ENCODE results near the gene RPL41.
A peak's percentile ranks its signal among the peaks of the same experiment; 100 is the strongest.

Gene RPL41

GRCh38 chr12:56119361-56119796 lies 2.9 kb downstream of the RPL41 start:
- Histone ChIP-seq H3K18ac (ENCODE audit: low read length) (no peak overlapping the region), H2BK5ac (ENCODE audit: low read length) (no peak overlapping the region), H3K4ac (ENCODE audit: low read depth, low read length) (no peak overlapping the region), H3K36me3 (ENCODE audit: control insufficient read depth, insufficient read depth, low read length) (peaks cover 2% of the 10 kb centered on the region), H3K4me2 (ENCODE audit: low read length) (no peak overlapping the region), H3K27ac (ENCODE audit: low read depth, low read length) (no peak overlapping the region), H3K27me3 (ENCODE audit: insufficient read depth, low read length, poor library complexity) (no peaks in the 10 kb centered on the region), H3K9ac (ENCODE audit: low read length) (peak overlapping the region; percentile 73), H3K23ac (ENCODE audit: low read length) (no peak overlapping the region), H3K4me3 (ENCODE audit: low read length) (no peak overlapping the region), H4K5ac (ENCODE audit: low read length) (no peak overlapping the region), H2AK5ac (ENCODE audit: low read length) (no peak overlapping the region), H3K56ac (ENCODE audit: low read length) (peak overlapping the region; percentile 96), H3K79me1 (ENCODE audit: low read length) (peaks cover 2% of the 10 kb centered on the region), H3K79me2 (ENCODE audit: control insufficient read depth, insufficient read depth, low read length) (peaks cover 11% of the 10 kb centered on the region), H3K4me1 (ENCODE audit: control insufficient read depth, low read depth, low read length) (peaks cover 7% of the 10 kb centered on the region), H2BK15ac (replicated peaks; ENCODE audit: low read depth) (no peak overlapping the region), H4K8ac (ENCODE audit: low read depth, low read length) (no peak overlapping the region), H2BK120ac (ENCODE audit: low read depth, low read length) (no peak overlapping the region)
- WGBS (ENCODE audit: extremely low coverage, insufficient coverage, low lambda C conversion rate): no CpG with 5 or more reads among the region's 2 CpGs
- DNase-seq: peak; percentile 98

- H3K27ac ChIP-seq (ENCODE audit: low read depth, low read length): no peak overlapping the region
- peaks cover 2% of the 10 kb centered on the region for H3K79me1 ChIP-seq (ENCODE audit: low read length)
- H3K9ac ChIP-seq (ENCODE audit: low read length): no peak overlapping the region
- no peak overlapping the region for H3K4me3 ChIP-seq (ENCODE audit: low read length)
- no peak overlapping the region for H2BK120ac ChIP-seq (ENCODE audit: low read depth, low read length)
- H3K36me3 ChIP-seq (ENCODE audit: control insufficient read depth, insufficient read depth, low read length): peaks cover 2% of the 10 kb centered on the region
- H3K23ac ChIP-seq (ENCODE audit: low read length): no peak overlapping the region
- H2BK5ac ChIP-seq (ENCODE audit: low read length): no peak overlapping the region
- H4K8ac ChIP-seq (ENCODE audit: low read depth, low read length): no peak overlapping the region
- no peaks in the 10 kb centered on the region for H3K27me3 ChIP-seq (ENCODE audit: insufficient read depth, low read length, poor library complexity)
- WGBS (ENCODE audit: extremely low coverage, insufficient coverage, low lambda C conversion rate): no CpG with 5 or more reads among the region's 17 CpGs
- peaks cover 6% of the 10 kb centered on the region for H3K4me1 ChIP-seq (ENCODE audit: control insufficient read depth, low read depth, low read length)
- H3K4ac ChIP-seq (ENCODE audit: low read depth, low read length): no peak overlapping the region
- peaks cover 11% of the 10 kb centered on the region for H3K79me2 ChIP-seq (ENCODE audit: control insufficient read depth, insufficient read depth, low read length)
- H3K4me2 ChIP-seq (ENCODE audit: low read length): no peak overlapping the region
- peak; percentile 33 for DNase-seq
- H3K56ac ChIP-seq (ENCODE audit: low read length): no peak overlapping the region
- no peak overlapping the region for H2AK5ac ChIP-seq (ENCODE audit: low read length)
- H4K5ac ChIP-seq (ENCODE audit: low read length): no peak overlapping the region
- no peak overlapping the region for H2BK15ac ChIP-seq (replicated peaks; ENCODE audit: low read depth)
- no peak overlapping the region for H3K18ac ChIP-seq (ENCODE audit: low read length)
These were observed 3.9 kb downstream of the RPL41 start for GRCh38 chr12:56120158-56120846.

- Histone ChIP-seq H3K56ac (ENCODE audit: low read length) (no peak overlapping the region), H2BK15ac (replicated peaks; ENCODE audit: low read depth) (no peak overlapping the region), H3K79me1 (ENCODE audit: low read length) (peaks cover 2% of the 10 kb centered on the region), H3K9ac (ENCODE audit: low read length) (no peak overlapping the region), H3K79me2 (ENCODE audit: control insufficient read depth, insufficient read depth, low read length) (peaks cover 11% of the 10 kb centered on the region), H3K27ac (ENCODE audit: low read depth, low read length) (no peak overlapping the region), H2BK120ac (ENCODE audit: low read depth, low read length) (no peak overlapping the region), H3K27me3 (ENCODE audit: insufficient read depth, low read length, poor library complexity) (no peaks in the 10 kb centered on the region), H3K4me1 (ENCODE audit: control insufficient read depth, low read depth, low read length) (peaks cover 5% of the 10 kb centered on the region), H3K4me2 (ENCODE audit: low read length) (no peak overlapping the region), H3K36me3 (ENCODE audit: control insufficient read depth, insufficient read depth, low read length) (peaks cover 2% of the 10 kb centered on the region), H3K4me3 (ENCODE audit: low read length) (no peak overlapping the region), H2BK5ac (ENCODE audit: low read length) (no peak overlapping the region), H2AK5ac (ENCODE audit: low read length) (no peak overlapping the region), H3K4ac (ENCODE audit: low read depth, low read length) (no peak overlapping the region), H3K18ac (ENCODE audit: low read length) (no peak overlapping the region), H4K8ac (ENCODE audit: low read depth, low read length) (no peak overlapping the region), H4K5ac (ENCODE audit: low read length) (no peak overlapping the region), H3K23ac (ENCODE audit: low read length) (no peak overlapping the region)
- no peak for DNase-seq
- WGBS (ENCODE audit: extremely low coverage, insufficient coverage, low lambda C conversion rate): no CpG with 5 or more reads among the region's 11 CpGs
These were observed 4.9 kb downstream of the RPL41 start for GRCh38 chr12:56121204-56121870.

DNA sequence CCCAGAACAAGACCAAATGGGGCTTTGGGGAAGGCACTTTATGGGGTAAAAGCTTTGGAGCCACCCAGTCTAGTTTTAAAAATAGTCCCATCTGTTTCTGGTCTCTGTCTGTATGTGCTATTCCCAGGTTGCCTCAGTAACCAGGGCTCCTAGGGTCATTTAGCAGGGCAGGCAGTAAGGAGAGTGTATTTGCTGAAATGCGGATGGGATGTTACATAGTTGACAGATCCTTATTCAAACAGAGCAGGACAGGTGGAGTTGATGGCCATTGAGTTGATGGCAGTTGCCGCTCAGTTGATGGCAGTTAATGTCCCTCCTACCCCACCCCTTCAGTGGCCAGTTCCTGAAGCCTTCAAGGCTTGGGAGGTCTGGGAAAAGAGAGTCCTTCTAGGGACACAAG lies 6.2 kb downstream of the RPL41 start:
- Histone ChIP-seq H3K9ac (ENCODE audit: low read length) (no peak overlapping the region), H3K4me1 (ENCODE audit: control insufficient read depth, low read depth, low read length) (peaks cover 10% of the 10 kb centered on the region), H3K79me2 (ENCODE audit: control insufficient read depth, insufficient read depth, low read length) (peaks cover 2% of the 10 kb centered on the region), H3K23ac (ENCODE audit: low read length) (no peak overlapping the region), H3K56ac (ENCODE audit: low read length) (no peak overlapping the region), H4K5ac (ENCODE audit: low read length) (no peak overlapping the region), H4K8ac (ENCODE audit: low read depth, low read length) (no peak overlapping the region), H3K27ac (ENCODE audit: low read depth, low read length) (no peak overlapping the region), H3K4me2 (ENCODE audit: low read length) (no peak overlapping the region), H3K18ac (ENCODE audit: low read length) (no peak overlapping the region), H2BK120ac (ENCODE audit: low read depth, low read length) (no peak overlapping the region), H3K4ac (ENCODE audit: low read depth, low read length) (no peak overlapping the region), H2BK15ac (replicated peaks; ENCODE audit: low read depth) (no peak overlapping the region), H3K4me3 (ENCODE audit: low read length) (no peak overlapping the region), H3K27me3 (ENCODE audit: insufficient read depth, low read length, poor library complexity) (no peaks in the 10 kb centered on the region), H3K36me3 (ENCODE audit: control insufficient read depth, insufficient read depth, low read length) (peaks cover 2% of the 10 kb centered on the region), H3K79me1 (ENCODE audit: low read length) (peaks cover 2% of the 10 kb centered on the region), H2BK5ac (ENCODE audit: low read length) (no peak overlapping the region), H2AK5ac (ENCODE audit: low read length) (no peak overlapping the region)
- DNase-seq: no peak
- WGBS (ENCODE audit: extremely low coverage, insufficient coverage, low lambda C conversion rate): no CpG with 5 or more reads among the region's 2 CpGs

DNA sequence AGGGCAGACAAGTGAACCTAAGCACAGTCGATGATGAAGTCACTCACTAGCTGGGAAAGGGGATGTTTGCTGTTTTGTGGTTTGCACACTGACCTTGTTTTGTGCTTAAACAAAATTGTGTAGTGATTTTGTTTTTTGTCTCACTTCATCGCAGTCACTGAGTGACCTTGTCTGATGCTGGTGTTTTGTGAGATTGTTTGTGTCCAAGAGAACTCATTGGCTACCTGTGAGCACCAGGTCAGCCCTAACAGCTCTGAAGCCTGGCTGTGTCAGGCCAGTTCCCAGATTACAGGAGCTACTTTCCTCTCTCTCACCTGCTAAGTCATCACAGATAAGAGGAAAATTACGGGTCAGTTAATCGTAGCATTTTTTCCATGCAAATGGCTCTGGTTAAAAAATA lies 7.7 kb downstream of the RPL41 start:
- Histone ChIP-seq H3K79me1 (ENCODE audit: low read length) (peaks cover 4% of the 10 kb centered on the region), H3K4me3 (ENCODE audit: low read length) (no peak overlapping the region), H2BK15ac (replicated peaks; ENCODE audit: low read depth) (no peak overlapping the region), H4K5ac (ENCODE audit: low read length) (no peak overlapping the region), H3K23ac (ENCODE audit: low read length) (no peak overlapping the region), H3K79me2 (ENCODE audit: control insufficient read depth, insufficient read depth, low read length) (no peaks in the 10 kb centered on the region), H3K36me3 (ENCODE audit: control insufficient read depth, insufficient read depth, low read length) (no peaks in the 10 kb centered on the region), H3K27ac (ENCODE audit: low read depth, low read length) (no peak overlapping the region), H2BK120ac (ENCODE audit: low read depth, low read length) (no peak overlapping the region), H3K27me3 (ENCODE audit: insufficient read depth, low read length, poor library complexity) (no peaks in the 10 kb centered on the region), H2BK5ac (ENCODE audit: low read length) (no peak overlapping the region), H4K8ac (ENCODE audit: low read depth, low read length) (no peak overlapping the region), H3K4ac (ENCODE audit: low read depth, low read length) (no peak overlapping the region), H2AK5ac (ENCODE audit: low read length) (no peak overlapping the region), H3K9ac (ENCODE audit: low read length) (no peak overlapping the region), H3K56ac (ENCODE audit: low read length) (no peak overlapping the region), H3K4me2 (ENCODE audit: low read length) (no peak overlapping the region), H3K4me1 (ENCODE audit: control insufficient read depth, low read depth, low read length) (peaks cover 6% of the 10 kb centered on the region), H3K18ac (ENCODE audit: low read length) (no peak overlapping the region)
- no CpG with 5 or more reads among the region's 4 CpGs for WGBS (ENCODE audit: extremely low coverage, insufficient coverage, low lambda C conversion rate)
- DNase-seq: no peak

Measured in mesendoderm (in vitro differentiated cells).